ENCODE results near the gene GIN1. TPM values are rescaled to one million over a fixed set of nuclear protein-coding genes. Genes with fewer than 3 reads are reported as not detected.

The GIN1 gene
- total RNA-seq, 2 experiments from 2014 or later: 3.9 to 5.8 TPM

- DNase-seq (ENCODE audit: low spot score): no peak
- Histone ChIP-seq H2AFZ (ENCODE audit: low read length) (no peak overlapping the region), H3K4me3 (ENCODE audit: low read depth, low read length, poor library complexity, severe bottlenecking) (no peak overlapping the region), H3K27ac (ENCODE audit: low read depth, low read length, poor library complexity, severe bottlenecking) (no peak overlapping the region), H3K9me3 (ENCODE audit: low read length) (no peaks in the 10 kb centered on the region), H4K20me1 (ENCODE audit: insufficient read depth, low read length) (no peaks in the 10 kb centered on the region), H3K4me1 (ENCODE audit: insufficient read depth, low read length, poor library complexity, severe bottlenecking) (no peaks in the 10 kb centered on the region), H3K79me2 (ENCODE audit: insufficient read depth, low read depth, low read length) (no peaks in the 10 kb centered on the region), H3K4me2 (ENCODE audit: low read length) (no peak overlapping the region), H3K36me3 (ENCODE audit: insufficient read depth, low read length) (no peaks in the 10 kb centered on the region), H3K9me2 (ENCODE audit: insufficient read depth, low read length) (no peaks in the 10 kb centered on the region)
- POLR2A ChIA-PET: no interaction called here
- no TSS peak for BruUV-seq (replicated peaks)
- CTCF ChIA-PET (ENCODE audit: unreplicated experiment): no interaction called here
- intact Hi-C loops (cut with micrococcal nuclease; ENCODE audit: unreplicated experiment): no loop called here
- no peak for TF ChIP-seq CTCF (conservative IDR thresholded peaks at IDR 0.05; ENCODE audit: low read length)
- TF ChIP-seq EZH2phosphoT487 (IDR thresholded peaks at IDR 0.05; ENCODE audit: borderline replicate concordance, low read depth, low read length): no peak
Measured at GRCh38 chr5:103066326-103066725, 53.6 kb downstream of the GIN1 start.

DNA sequence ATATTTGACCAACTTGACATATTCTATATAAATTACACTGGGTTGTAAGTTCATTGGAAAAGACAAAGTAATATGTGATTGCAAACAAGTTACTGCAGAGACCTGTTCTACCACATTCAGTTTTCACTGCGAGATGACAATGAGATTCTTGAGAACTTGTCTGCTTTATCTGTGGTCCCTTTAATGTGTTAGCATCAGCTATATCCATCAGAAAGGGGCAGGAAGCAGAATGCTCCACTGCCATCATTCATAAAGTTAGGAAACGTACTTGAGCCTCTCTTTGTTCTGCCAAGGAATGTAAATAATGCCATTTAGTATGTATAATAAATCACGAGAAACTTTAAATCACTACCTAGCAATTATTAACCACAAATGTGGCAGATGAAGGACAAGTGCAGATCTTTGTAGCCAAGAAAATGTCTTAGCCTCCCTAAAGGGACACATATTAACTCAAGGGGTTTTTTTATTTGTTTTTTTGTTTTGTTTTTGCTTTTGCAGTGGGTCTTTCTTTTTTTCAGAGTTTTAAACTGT lies 59.4 kb downstream of the GIN1 start:
- Histone ChIP-seq H4K20me1 (ENCODE audit: insufficient read depth, low read length) (no peaks in the 10 kb centered on the region), H3K27ac (ENCODE audit: low read depth, low read length, poor library complexity, severe bottlenecking) (no peak overlapping the region), H3K79me2 (ENCODE audit: insufficient read depth, low read depth, low read length) (no peaks in the 10 kb centered on the region), H3K9me2 (ENCODE audit: insufficient read depth, low read length) (no peaks in the 10 kb centered on the region), H3K9me3 (ENCODE audit: low read length) (no peaks in the 10 kb centered on the region), H3K4me1 (ENCODE audit: insufficient read depth, low read length, poor library complexity, severe bottlenecking) (no peaks in the 10 kb centered on the region), H3K4me3 (ENCODE audit: low read depth, low read length, poor library complexity, severe bottlenecking) (no peak overlapping the region), H3K4me2 (ENCODE audit: low read length) (no peak overlapping the region), H2AFZ (ENCODE audit: low read length) (no peak overlapping the region), H3K36me3 (ENCODE audit: insufficient read depth, low read length) (no peaks in the 10 kb centered on the region)
- intact Hi-C loops (cut with micrococcal nuclease; ENCODE audit: unreplicated experiment): no loop called here
- ChIA-PET CTCF (ENCODE audit: unreplicated experiment) (no interaction called here), POLR2A (no interaction called here)
- TF ChIP-seq EZH2phosphoT487 (IDR thresholded peaks at IDR 0.05; ENCODE audit: borderline replicate concordance, low read depth, low read length): no peak
- TF ChIP-seq CTCF (conservative IDR thresholded peaks at IDR 0.05; ENCODE audit: low read length): no peak
- no peak for DNase-seq (ENCODE audit: low spot score)
- no TSS peak for BruUV-seq (replicated peaks)

DNA sequence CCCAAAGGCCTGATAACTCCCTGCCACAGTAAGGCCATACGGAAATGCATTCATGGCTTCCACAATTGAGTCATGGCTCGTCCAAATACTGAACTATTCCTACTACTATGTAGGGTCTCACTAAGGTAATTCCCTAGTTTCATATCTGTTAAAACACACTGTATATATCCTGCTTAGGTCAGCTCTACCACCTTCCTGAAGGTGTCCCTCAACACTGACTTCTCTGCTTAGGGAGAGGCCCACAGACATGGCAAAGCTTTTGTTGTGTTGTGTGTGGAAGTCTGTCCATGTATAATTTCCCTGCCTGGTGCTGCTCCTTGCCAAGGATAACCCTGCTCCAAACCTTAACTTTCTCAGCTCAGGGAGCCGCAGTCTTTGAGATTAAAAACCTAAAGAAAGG lies 60.4 kb downstream of the GIN1 start:
- CTCF ChIA-PET (ENCODE audit: unreplicated experiment): no interaction called here
- DNase-seq (ENCODE audit: low spot score): no peak
- no TSS peak for BruUV-seq (replicated peaks)
- intact Hi-C loops (cut with micrococcal nuclease; ENCODE audit: unreplicated experiment): no loop called here
- no peak overlapping the region for H3K4me2 ChIP-seq (ENCODE audit: low read length)
- H3K4me1 ChIP-seq (ENCODE audit: insufficient read depth, low read length, poor library complexity, severe bottlenecking): no peaks in the 10 kb centered on the region
- H3K79me2 ChIP-seq (ENCODE audit: insufficient read depth, low read depth, low read length): no peaks in the 10 kb centered on the region
- no peaks in the 10 kb centered on the region for H3K9me3 ChIP-seq (ENCODE audit: low read length)
- H3K36me3 ChIP-seq (ENCODE audit: insufficient read depth, low read length): no peaks in the 10 kb centered on the region
- no peaks in the 10 kb centered on the region for H3K9me2 ChIP-seq (ENCODE audit: insufficient read depth, low read length)
- no peaks in the 10 kb centered on the region for H4K20me1 ChIP-seq (ENCODE audit: insufficient read depth, low read length)
- H3K27ac ChIP-seq (ENCODE audit: low read depth, low read length, poor library complexity, severe bottlenecking): no peak overlapping the region
- H2AFZ ChIP-seq (ENCODE audit: low read length): no peak overlapping the region
- H3K4me3 ChIP-seq (ENCODE audit: low read depth, low read length, poor library complexity, severe bottlenecking): no peak overlapping the region
- POLR2A ChIA-PET: no interaction called here
- TF ChIP-seq EZH2phosphoT487 (IDR thresholded peaks at IDR 0.05; ENCODE audit: borderline replicate concordance, low read depth, low read length): no peak
- TF ChIP-seq CTCF (conservative IDR thresholded peaks at IDR 0.05; ENCODE audit: low read length): no peak

Data from OCI-LY7 (cell line).